ENCODE data around the gene HMGA1. TPM values are rescaled to one million over a fixed set of nuclear protein-coding genes. Genes with fewer than 3 reads are reported as not detected.
A peak's percentile ranks its signal among the peaks of the same experiment; 100 is the strongest.

HMGA1 gene
- total and polyA plus RNA-seq, 2 of the 13 experiments (the other 11 are each of a cell fraction or from before 2014, with no cell fraction given) = 117 to 145 TPM

DNA sequence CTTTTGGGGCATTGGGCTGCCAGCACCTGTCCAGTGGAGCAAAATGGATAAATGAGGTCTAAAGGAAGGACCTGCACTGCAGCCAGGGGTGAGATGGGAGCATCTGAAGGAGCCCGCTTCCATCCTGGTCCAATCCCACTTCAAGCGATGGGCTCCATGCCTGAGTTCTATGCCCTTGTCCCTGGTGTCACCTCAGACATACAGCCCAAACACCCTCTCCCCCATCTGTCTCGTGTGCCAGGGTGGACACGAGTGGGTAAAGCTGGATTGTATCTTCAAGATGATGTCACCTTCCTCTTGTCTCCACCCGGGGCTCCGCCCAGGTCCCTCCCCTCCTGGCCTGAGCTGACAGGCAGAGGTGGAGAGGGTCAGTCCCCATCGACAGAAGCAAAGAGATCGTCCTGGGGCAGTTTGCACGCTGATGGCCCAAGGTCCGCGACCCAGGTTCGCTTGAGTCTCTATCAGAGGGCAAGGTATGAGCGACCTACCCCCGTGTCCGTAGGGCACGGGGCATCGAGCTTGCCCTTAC, 11.6 kb downstream of the HMGA1 start (continued):
- TF ChIP-seq KIAA2018 (CRISPR knock-in tag; IDR thresholded peaks at IDR 0.05; ENCODE audit: borderline replicate concordance) (0 out of 2 replicates have a peak, but pooled peaks have one; percentile 3), MAZ (IDR thresholded peaks at IDR 0.05; ENCODE audit: borderline replicate concordance, low read depth, low read length) (no peak), MAZ (CRISPR knock-in tag; IDR thresholded peaks at IDR 0.05; ENCODE audit: low read depth) (no peak), RNF2 (conservative IDR thresholded peaks at IDR 0.05; ENCODE audit: low read depth) (no peak), PAX8 (CRISPR knock-in tag; IDR thresholded peaks at IDR 0.05; ENCODE audit: borderline replicate concordance) (no peak), NPAS2 (CRISPR knock-in tag; IDR thresholded peaks at IDR 0.05; ENCODE audit: borderline replicate concordance) (no peak), ZNF142 (CRISPR knock-in tag; IDR thresholded peaks at IDR 0.05) (no peak), TOPORS (CRISPR knock-in tag; IDR thresholded peaks at IDR 0.05) (0 out of 2 replicates have a peak, but pooled peaks have one; percentile 14), KLF13 (CRISPR knock-in tag; IDR thresholded peaks at IDR 0.05) (peak; percentile 64; the same call in 1 of the 2 replicates), ZNF883 (CRISPR knock-in tag; IDR thresholded peaks at IDR 0.05; ENCODE audit: not compliant biosample characterization) (no peak), UBTF (CRISPR knock-in tag; IDR thresholded peaks at IDR 0.05) (no peak), ZSCAN29 (CRISPR knock-in tag; conservative IDR thresholded peaks at IDR 0.05) (0 out of 2 replicates have a peak, but pooled peaks have one; percentile 38)

Measured in HepG2 (cell line).